Measurements from ENCODE around the gene PDE11A.
"Not testable (repeated sequence)": the region's sequence is repeated elsewhere in the genome, so short reads cannot be mapped to it uniquely, and the experiment has no call there.

Gene PDE11A

GRCh38 chr2:178074123-178075005 is 1.8 kb upstream of the PDE11A start:
- DNase-seq = no peak

GRCh38 chr2:178072000-178072382 is 586 bp downstream of the PDE11A start:
- no peak for DNase-seq

DNA sequence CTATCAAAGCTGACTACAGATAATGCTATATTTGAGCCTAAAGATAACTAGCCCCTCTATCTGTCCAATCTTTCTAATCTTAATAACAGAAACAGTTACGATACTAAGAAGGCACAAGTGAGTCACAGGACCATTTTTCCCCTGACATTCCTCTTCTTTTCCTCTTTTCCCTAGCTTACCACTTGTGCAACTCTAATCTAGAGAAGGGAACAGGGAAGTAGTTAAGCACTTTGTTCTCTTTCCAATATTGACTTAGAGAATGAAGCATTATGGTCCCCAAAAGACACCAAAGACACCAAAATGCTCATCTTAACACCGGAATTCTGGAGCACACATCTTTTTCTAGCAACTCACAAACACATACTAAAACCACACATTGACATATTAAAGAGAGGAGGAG is 1.8 kb downstream of the PDE11A start:
- DNase-seq = no peak

GRCh38 chr2:178069551-178069950 is 3.0 kb downstream of the PDE11A start:
- no peak for DNase-seq

DNA sequence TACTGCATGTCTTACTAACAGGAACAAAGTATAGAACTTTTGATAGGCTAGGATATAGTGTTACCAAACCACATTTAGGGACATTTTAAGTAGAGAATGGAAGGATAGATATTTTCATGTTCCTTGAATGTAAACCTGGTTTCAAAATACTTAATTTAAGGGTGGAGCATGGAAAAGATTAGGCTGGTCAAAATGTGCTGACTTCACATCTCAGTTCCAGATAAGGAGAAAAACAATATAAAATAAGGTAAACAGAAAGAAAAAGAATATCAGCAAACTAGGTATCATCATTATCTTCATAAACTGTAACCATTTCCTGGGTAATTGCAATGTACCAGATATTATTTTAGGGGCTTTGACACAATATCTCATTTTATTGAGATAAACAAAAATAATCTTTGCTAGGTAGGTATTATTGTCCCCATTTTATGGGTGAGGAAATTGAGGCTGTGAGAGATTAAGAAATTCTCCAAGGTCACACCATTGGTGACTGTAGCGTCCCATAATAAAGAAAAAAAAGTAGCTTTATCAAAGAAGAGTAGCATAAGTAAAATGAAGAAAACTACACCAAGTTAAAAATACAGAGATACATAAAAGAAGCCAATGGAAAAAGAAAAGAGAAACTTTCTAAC is 3.6 kb downstream of the PDE11A start:
- no peak for DNase-seq

GRCh38 chr2:178066890-178067669 is 5.5 kb downstream of the PDE11A start:
- no peak for DNase-seq

GRCh38 chr2:178066324-178066723 is 6.3 kb downstream of the PDE11A start:
- no peak for DNase-seq

DNA sequence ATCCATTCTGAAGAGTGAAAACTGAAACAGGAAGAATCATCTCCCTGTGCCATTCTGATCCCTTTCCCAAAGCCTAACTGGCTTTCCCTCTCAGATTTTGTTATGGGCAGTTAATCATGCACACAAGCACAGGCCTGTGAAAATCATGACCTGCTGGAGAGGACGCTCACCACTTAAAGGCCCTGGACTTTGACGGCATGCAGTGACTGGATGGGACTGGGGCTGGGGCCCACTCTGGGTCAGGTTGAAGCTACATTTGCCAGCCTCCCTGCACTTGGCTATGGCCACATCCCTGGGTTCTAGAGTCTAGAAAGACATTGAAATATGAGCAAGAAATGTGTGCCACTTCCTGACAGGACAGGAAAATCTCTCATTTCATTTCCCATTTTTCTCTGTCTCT is 12.9 kb downstream of the PDE11A start:
- DNase-seq = no peak

- DNase-seq = no peak
Measured at GRCh38 chr2:178059111-178059510, 13.5 kb downstream of the PDE11A start.

- no peak for DNase-seq
Measured at GRCh38 chr2:178057179-178057680, 15.3 kb downstream of the PDE11A start.

DNA sequence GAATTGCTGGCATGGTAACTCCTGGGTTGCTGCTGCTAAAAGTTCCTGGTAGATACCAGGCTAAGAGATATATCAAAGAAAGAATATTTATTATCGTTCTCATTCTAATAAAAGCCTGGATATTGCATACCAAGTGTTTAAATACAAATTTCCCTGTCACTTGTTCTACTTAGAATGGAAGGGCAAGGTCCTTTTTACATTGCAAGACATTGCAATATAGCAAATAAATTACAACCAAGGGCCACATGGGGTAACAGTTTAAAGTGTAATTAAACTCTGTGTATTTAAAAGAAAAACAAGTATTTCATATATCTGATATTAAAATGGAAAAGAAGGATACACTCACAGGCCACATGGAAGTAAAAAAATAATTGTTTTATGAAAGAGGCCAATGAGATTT is 16.2 kb downstream of the PDE11A start:
- DNase-seq = no peak

GRCh38 chr2:178051257-178051656 is 21.3 kb downstream of the PDE11A start:
- DNase-seq = not testable (repeated sequence)

DNA sequence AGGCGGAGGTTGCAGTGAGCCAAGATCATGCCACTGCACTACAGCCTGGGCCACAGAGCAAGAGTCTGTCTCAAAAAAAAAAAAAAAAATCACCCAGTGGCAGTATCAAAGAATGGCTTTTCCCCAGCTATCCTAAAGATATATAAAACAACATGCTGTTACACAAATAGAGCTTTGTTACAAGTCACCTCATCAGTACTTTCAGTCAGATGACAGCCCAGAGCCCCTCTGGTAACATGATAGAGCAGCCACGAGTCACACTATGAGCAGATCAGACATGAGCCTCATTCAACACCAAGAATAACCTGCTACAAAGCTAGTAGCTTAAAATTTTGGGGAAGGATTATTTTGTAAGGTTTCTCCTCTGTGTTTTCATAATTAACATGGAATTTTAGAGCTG is 25.2 kb downstream of the PDE11A start:
- DNase-seq = no peak

DNA sequence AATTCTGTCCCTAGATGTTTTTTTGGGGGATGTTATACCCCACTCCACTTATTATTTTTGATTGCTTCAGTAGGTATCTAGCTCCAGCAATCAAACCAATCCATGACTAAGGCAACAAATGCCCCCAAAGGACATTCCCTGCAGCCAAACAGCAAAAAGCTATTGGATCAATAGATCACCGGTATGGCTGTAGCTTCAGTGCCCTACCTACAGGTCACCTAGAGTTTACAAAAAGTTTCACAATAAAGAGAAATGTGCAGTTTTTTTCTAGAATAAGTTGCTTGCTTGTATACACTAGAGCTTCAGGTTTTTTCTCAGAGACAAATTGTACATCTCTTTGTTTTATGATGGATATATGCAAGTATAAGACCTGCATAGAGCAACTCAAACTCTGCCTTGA is 27.7 kb downstream of the PDE11A start:
- DNase-seq = no peak

GRCh38 chr2:178043266-178043665 is 29.3 kb downstream of the PDE11A start:
- DNase-seq = no peak

DNA sequence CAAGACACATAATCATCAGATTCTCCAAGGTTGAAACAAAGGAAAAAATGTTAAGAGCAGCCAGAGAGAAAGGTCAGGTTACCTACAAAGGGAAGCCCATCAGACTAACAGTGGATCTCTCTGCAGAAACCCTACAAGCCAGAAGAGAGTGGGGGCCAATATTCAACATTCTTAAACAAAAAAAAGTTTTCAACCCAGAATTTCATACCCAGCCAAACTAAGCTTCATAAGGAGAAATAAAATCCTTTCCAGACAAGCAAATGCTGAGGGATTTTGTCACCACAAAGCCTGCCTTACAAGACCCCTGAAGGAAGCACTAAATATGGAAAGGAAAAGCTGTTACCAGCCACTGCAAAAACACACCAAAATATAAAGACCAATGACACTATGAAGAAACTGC is 39.0 kb downstream of the PDE11A start:
- not testable (repeated sequence) for DNase-seq

DNA sequence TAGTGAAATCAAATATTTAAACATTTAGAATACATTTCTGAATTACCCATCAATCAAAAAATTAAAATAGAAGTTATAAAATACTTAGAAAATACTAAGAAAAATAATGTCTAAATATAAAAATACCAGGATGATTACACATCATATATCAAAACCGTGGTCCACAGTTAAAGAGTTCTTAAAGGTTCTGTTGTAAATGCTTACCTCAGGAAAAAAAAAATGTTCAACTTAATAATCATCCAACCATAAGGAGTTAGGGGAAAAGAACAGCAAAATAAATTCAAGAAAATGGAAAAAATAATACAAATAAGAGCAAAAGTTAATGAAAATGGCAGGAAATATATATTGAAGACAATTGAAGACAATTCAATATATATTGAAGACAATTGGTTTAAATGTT is 43.2 kb downstream of the PDE11A start:
- DNase-seq = no peak

DNA sequence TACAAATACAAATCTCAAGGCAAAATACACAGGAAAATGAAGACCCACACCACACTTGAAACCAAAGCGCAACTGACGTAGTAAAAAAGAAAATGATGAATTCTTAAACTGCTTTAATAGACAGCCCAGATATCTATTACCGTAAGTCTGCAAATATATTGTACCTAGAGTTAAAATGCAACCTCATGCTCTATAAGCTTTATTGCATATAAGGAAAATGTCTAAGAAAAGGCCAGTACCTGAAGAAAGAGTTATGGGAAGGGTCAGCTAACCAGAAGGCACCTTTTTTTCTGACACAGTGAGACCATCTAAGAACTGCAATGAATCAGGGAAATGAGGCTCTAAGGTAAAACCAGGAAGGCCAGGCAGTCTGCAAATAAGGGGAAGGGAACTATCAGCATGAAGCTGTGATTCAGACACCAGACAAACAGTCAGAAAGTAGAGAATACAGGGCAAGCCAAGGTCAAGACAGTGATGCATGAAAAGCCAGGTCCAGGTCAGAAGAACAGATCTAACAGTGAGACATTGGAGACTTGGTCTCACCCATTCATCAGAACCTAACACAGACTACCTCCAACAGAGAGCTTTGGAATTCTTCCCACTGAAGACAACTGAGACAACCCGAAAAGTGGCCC is 46.9 kb downstream of the PDE11A start:
- DNase-seq = no peak

GRCh38 chr2:178018141-178018540 is 54.4 kb downstream of the PDE11A start:
- no peak for DNase-seq

DNA sequence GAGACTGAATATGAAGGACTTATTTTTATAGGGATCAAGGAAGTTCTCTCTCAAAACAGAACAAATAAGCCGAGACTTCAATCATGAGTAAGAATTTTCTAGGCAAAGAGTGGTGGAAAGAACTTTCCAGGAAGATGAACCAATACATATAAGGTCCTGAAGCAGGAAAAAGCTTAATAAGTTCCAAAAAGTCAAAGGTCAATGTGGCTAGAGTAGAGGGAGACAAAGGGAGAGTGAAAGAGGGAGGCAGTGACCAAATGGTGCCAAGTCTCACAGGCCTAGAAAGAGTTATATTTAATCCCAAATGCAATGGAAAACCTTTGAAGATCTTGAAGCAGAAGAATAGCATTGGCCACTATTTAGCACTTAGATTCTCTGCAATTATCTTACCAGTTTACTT is 56.0 kb downstream of the PDE11A start:
- DNase-seq = no peak

DNA sequence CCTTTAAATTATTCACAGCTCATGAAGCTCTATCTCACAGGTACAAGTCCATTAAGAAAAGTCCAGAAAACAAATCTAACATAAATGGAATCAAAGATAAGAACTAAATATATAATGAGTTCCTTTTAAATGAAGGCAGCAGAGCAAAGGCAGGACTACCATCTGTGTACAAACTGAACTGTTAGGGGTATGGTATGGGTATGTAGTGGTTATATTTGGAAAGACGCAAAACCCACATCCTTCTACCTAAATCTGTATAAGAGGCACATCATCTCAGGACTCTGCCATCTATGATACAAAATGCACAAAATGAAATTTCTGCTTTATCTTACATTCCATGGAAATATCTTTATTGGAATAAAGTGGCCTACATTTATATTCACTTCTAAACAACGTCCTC is 59.9 kb downstream of the PDE11A start:
- no peak for DNase-seq

GRCh38 chr2:178009813-178010212 is 62.8 kb downstream of the PDE11A start:
- DNase-seq = no peak

Measured in retina (tissue), 1 donor.